ENCODE measurements around the gene HOXB9. TPM values are rescaled to one million over a fixed set of nuclear protein-coding genes. Genes with fewer than 3 reads are reported as not detected.
A peak's percentile ranks its signal among the peaks of the same experiment; 100 is the strongest.

HOXB9 gene
- total RNA-seq (under 1 TPM in 1 of 6 donors, not detected in 5; 0.25 TPM), polyA plus RNA-seq (not detected)

GRCh38 chr17:48626245-48627117 lies at the start of gene HOXB9:
Gene HOXB9, minus strand, starts transcription at chr17:48626358. Its CDS starts 89 bp downstream, at chr17:48626269.
- Histone ChIP-seq H3K27ac (no peak within 1 kb of the TSS), H3K4me1 (peaks cover 8 to 15% (median 12%) of the 10 kb centered on the region in 3 donors), H3K9me3 (no peaks in the 10 kb centered on the region), H3K27me3 (peaks cover 0 to 71% (median 27%) of the 10 kb centered on the region in 4 donors), H3K4me3 (peak within 1 kb of the TSS in 2 of 4 donors; percentile 26 to 33), H3K36me3 (no peaks in the 10 kb centered on the region)
- FAIRE-seq (no peak), ATAC-seq (peak in 1 of 4 donors; percentile 12), DNase-seq (no peak)
- intact Hi-C loops (cut with DNase I), result no loop called here
- no peak for TF ChIP-seq CTCF (IDR thresholded peaks at IDR 0.05)
- WGBS, 2 donors, result 4 to 5% methylated on average over 46 to 50 of the region's 50 CpGs

- Histone ChIP-seq H3K4me3 (no peak overlapping the region), H3K9me3 (no peaks in the 10 kb centered on the region), H3K4me1 (no peaks in the 10 kb centered on the region), H3K27ac (no peak overlapping the region), H3K36me3 (no peaks in the 10 kb centered on the region), H3K27me3 (peaks cover 0 to 11% (median 2%) of the 10 kb centered on the region in 4 donors)
- ATAC-seq (no peak), DNase-seq (no peak), FAIRE-seq (no peak)
- no peak for TF ChIP-seq CTCF (IDR thresholded peaks at IDR 0.05)
- WGBS, 2 donors, result 52 to 54% methylated on average over 2 of the region's 2 CpGs
- intact Hi-C loops (cut with DNase I), result loop anchor here in 1 of 3 donors (10.0 kb wide), 1 partner anchor 202 kb away; no protein-coding TSS in a partner anchor
Observed at GRCh38 chr17:48672340-48672739, 46.2 kb upstream of the HOXB9 start.

- intact Hi-C loops (cut with DNase I), result loop anchor here in 1 of 3 donors (10.0 kb wide), 1 partner anchor 203 kb away; no protein-coding TSS in a partner anchor
- Histone ChIP-seq H3K4me1 (no peaks in the 10 kb centered on the region), H3K27ac (no peak overlapping the region), H3K9me3 (no peaks in the 10 kb centered on the region), H3K36me3 (no peaks in the 10 kb centered on the region), H3K27me3 (peaks cover 0 to 11% (median 2%) of the 10 kb centered on the region in 4 donors), H3K4me3 (peak overlapping the region in 3 of 4 donors; percentile 3 to 28 (median 7))
- TF ChIP-seq CTCF (IDR thresholded peaks at IDR 0.05), result peak; percentile 67 to 87 (median 82)
- 1 to 2% methylated on average over 15 of the region's 15 CpGs for WGBS, 2 donors
- peak; percentile 70 to 99 (median 95) for ATAC-seq
- peak; percentile 67 for FAIRE-seq
- peak; percentile 64 to 90 (median 86) for DNase-seq
Observed at GRCh38 chr17:48671697-48672171, 45.6 kb upstream of the HOXB9 start.

GRCh38 chr17:48663134-48663924 lies 37.2 kb upstream of the HOXB9 start:
- DNase-seq (no peak), FAIRE-seq (no peak), ATAC-seq (no peak)
- WGBS, 2 donors, result 71 to 83% methylated on average over 8 of the region's 8 CpGs
- intact Hi-C loops (cut with DNase I), result no loop called here
- H3K4me3 ChIP-seq, result no peak overlapping the region
- no peak overlapping the region for H3K27ac ChIP-seq
- no peaks in the 10 kb centered on the region for H3K4me1 ChIP-seq
- H3K9me3 ChIP-seq, result no peaks in the 10 kb centered on the region
- H3K36me3 ChIP-seq, result no peaks in the 10 kb centered on the region
- H3K27me3 ChIP-seq, result peaks cover 0 to 9% (median 2%) of the 10 kb centered on the region in 4 donors
- no peak for TF ChIP-seq CTCF (IDR thresholded peaks at IDR 0.05)

All from pancreas (tissue), 10 donors.